ENCODE data around the gene MYH14.

DNA sequence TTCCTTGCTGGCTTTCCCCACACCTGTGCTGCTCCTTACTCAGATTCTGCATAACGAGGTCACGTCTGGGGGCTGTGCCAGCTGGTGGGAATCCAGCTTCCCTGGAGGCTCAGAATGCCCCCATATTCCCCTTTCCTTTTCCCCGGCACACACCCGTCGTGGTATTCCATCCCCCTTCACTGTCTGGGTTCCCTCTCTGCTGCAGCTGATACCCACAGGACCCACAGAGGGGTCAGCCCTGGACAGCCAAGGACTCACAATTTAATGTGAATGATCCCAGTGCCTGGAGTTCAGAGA, 4.2 kb upstream of the MYH14 start:
- no peak for TF ChIP-seq CTCF (IDR thresholded peaks at IDR 0.05)
- no peak for TF ChIP-seq POLR2A (IDR thresholded peaks at IDR 0.05)
- TF ChIP-seq EP300 (IDR thresholded peaks at IDR 0.05), result no peak
